K562 (cell line): ENCODE measurements around the gene PRPSAP1. TPM values are rescaled to one million over a fixed set of nuclear protein-coding genes. Genes with fewer than 3 reads are reported as not detected.

Source experiments
- ATAC-seq: fragments of 200-7000 bp; cut with Tn5 transposase; 3 replicates; pipeline ENCODE4 v1.9.1; 2020; ENCODE audit warnings: moderate library complexity
- BruUV-seq: library from RNA; stranded (reverse); fragments of 400-500 nt; replicated peaks from 2 replicates; lab custom pipeline; 2021; lab: Mats Ljungman, UMichigan
- CTCF ChIA-PET: fragments of 300-600 bp; formaldehyde crosslinking; extraction: SDS; loops from one replicate; lab custom pipeline; 2021; ENCODE audit warnings: low intra/inter-chr PET ratio; lab: Yijun Ruan, JAX
- POLR2A ChIA-PET: fragments of 300-600, 350-650 bp; sonication (Branson Sonifier 250); formaldehyde crosslinking; extraction: SDS; loops from one replicate; lab custom pipeline; 2021; ENCODE audit warnings: antibody characterized with exemption, inconsistent platforms; lab: Yijun Ruan, JAX
- DNase-seq, 4 experiments: peaks; one replicate each; pipeline versions ENCODE4 v3.0.0 to v3.0.0-alpha.2; 2011 to 2018; ENCODE audit warnings: low spot score in 3 of 4, mixed read lengths in 3 of 4; ENCODE audit errors: extremely low read depth in 1 of 4
- FAIRE-seq: peaks from 2 replicates; lab custom pipeline; 2011; peaks lifted over from hg19 to GRCh38; lab: Jason Lieb, UNC
- H2AFZ ChIP-seq: 2 replicates; pipeline ENCODE4 v1.6.0; 2011; ENCODE audit warnings: low read depth, low read length, control low read depth, inconsistent platforms
- H3K27ac ChIP-seq: fragments of 200-600 bp; 3 replicates; pipeline ENCODE4 v1.8.0; 2011; ENCODE audit warnings: low read depth, mild to moderate bottlenecking, control low read depth, inconsistent platforms, low read length, moderate library complexity, mixed read lengths; ENCODE audit errors: extremely low read depth
- H3K27me3 ChIP-seq, 2 experiments: fragments of 300-600 bp in 1 of 2; 2 replicates in 1 of 2; 3 replicates in 1 of 2; pipeline versions ENCODE4 v1.6.0 to v1.8.0; 2011; ENCODE audit warnings: inconsistent platforms in 2 of 2, low read length in 2 of 2, mild to moderate bottlenecking in 1 of 2, mixed read lengths in 1 of 2, moderate library complexity in 1 of 2; ENCODE audit not compliant: control insufficient read depth in 2 of 2, insufficient read depth in 2 of 2
- H3K36me3 ChIP-seq: fragments of 300-600 bp; 3 replicates; pipeline ENCODE4 v1.8.0; 2011; ENCODE audit warnings: mild to moderate bottlenecking, low read length, inconsistent platforms; ENCODE audit not compliant: control insufficient read depth, insufficient read depth
- H3K4me1 ChIP-seq, 2 experiments: fragments of 200-600 bp in 1 of 2; replicated peaks in 1 of 2; 2 replicates in 1 of 2; 3 replicates in 1 of 2; pipeline versions ENCODE4 v1.5.1 to v1.8.0; 2011; ENCODE audit warnings: inconsistent platforms in 2 of 2, low read length in 2 of 2, mild to moderate bottlenecking in 1 of 2, mixed read lengths in 1 of 2, moderate library complexity in 1 of 2; ENCODE audit not compliant: control insufficient read depth in 2 of 2, insufficient read depth in 2 of 2
- H3K4me2 ChIP-seq: 2 replicates; pipeline ENCODE4 v1.6.1; 2011; ENCODE audit warnings: low read length, control low read depth, inconsistent platforms, mixed read lengths; ENCODE audit not compliant: insufficient read depth
- H3K4me3 ChIP-seq: fragments of 200-600 bp; sonication (generic), shearing (Covaris generic); 2 replicates; pipeline ENCODE4 v1.5.1; 2016; ENCODE audit warnings: control low read depth, inconsistent platforms
- H3K79me2 ChIP-seq: fragments of 200-600 bp; 3 replicates; pipeline ENCODE4 v1.8.0; 2011; ENCODE audit warnings: low read length, inconsistent platforms; ENCODE audit not compliant: control insufficient read depth, insufficient read depth
- H3K9ac ChIP-seq, 2 experiments: 2 replicates each; pipeline versions ENCODE4 v1.6.0 to v1.6.1; 2011; ENCODE audit warnings: low read depth in 2 of 2, low read length in 2 of 2, control low read depth in 1 of 2, inconsistent platforms in 1 of 2, mild to moderate bottlenecking in 1 of 2, mixed read lengths in 1 of 2; ENCODE audit not compliant: insufficient read depth in 1 of 2
- H3K9me1 ChIP-seq: one replicate; pipeline ENCODE4 v1.6.0; 2011; ENCODE audit warnings: inconsistent platforms, mild to moderate bottlenecking, low read length, moderate library complexity; ENCODE audit not compliant: control insufficient read depth, insufficient read depth
- H3K9me3 ChIP-seq: replicated peaks from 2 replicates; pipeline ENCODE4 v1.5.1; 2011; ENCODE audit warnings: low read depth, low read length, inconsistent platforms; ENCODE audit not compliant: control insufficient read depth, insufficient read depth
- H4K20me1 ChIP-seq: replicated peaks from 2 replicates; pipeline ENCODE4 v1.6.1; 2011; ENCODE audit warnings: low read length, inconsistent platforms, mixed read lengths; ENCODE audit not compliant: control insufficient read depth, insufficient read depth
- ADNP ChIP-seq: fragments of 200-800 bp; sonication (Bioruptor generic); IDR thresholded peaks from 2 replicates; pipeline ENCODE4 v1.6.1; 2016; ENCODE audit warnings: missing genetic modification characterization, missing compliant biosample characterization
- E2F3 ChIP-seq: fragments of 250-450 bp; sonication (Bioruptor Pico); IDR thresholded peaks from 2 replicates; pipeline ENCODE4 v1.4.0; 2020; ENCODE audit warnings: mild to moderate bottlenecking
- ETV1 ChIP-seq: fragments of 450-650 bp; conservative IDR thresholded peaks from 2 replicates; pipeline ENCODE4 v1.6.1; 2016; ENCODE audit warnings: missing genetic modification characterization, control low read depth, low read depth, missing compliant biosample characterization
- GTF2B ChIP-seq: IDR thresholded peaks from 2 replicates; pipeline ENCODE4 v1.6.1; 2011; ENCODE audit not compliant: insufficient read length; ENCODE audit errors: extremely low read depth
- KHSRP ChIP-seq: fragments of 450-650 bp; IDR thresholded peaks from 2 replicates; pipeline ENCODE4 v1.6.1; 2017
- PCBP2 ChIP-seq: fragments of 200-400 bp; formaldehyde crosslinking; IDR thresholded peaks from 2 replicates; pipeline ENCODE4 v1.6.1; 2018; ENCODE audit warnings: low read length, low read depth, mild to moderate bottlenecking, moderate library complexity; ENCODE audit not compliant: poor library complexity, severe bottlenecking
- SRSF3 ChIP-seq: fragments of 200-400 bp; formaldehyde crosslinking; IDR thresholded peaks from 2 replicates; pipeline ENCODE4 v1.6.1; 2016; ENCODE audit warnings: mild to moderate bottlenecking, low read length, moderate library complexity; ENCODE audit not compliant: insufficient read depth
- TEAD2 ChIP-seq: fragments of 450-650 bp; IDR thresholded peaks from 2 replicates; pipeline ENCODE4 v1.6.1; 2016; ENCODE audit warnings: missing genetic modification characterization, control low read depth, missing compliant biosample characterization
- ZKSCAN1 ChIP-seq: fragments of 150-350 bp; IDR thresholded peaks from 2 replicates; pipeline ENCODE4 v1.6.1; 2016; ENCODE audit warnings: low read depth, low read length
- ZNF224 ChIP-seq: sonication (generic); formaldehyde crosslinking; IDR thresholded peaks from 2 replicates; pipeline ENCODE4 v1.8.0; 2022; ENCODE audit warnings: mild to moderate bottlenecking, missing genetic modification reagents
- ZNF551 ChIP-seq: fragments of 250-450 bp; sonication (Bioruptor Pico); IDR thresholded peaks from 2 replicates; pipeline ENCODE4 v1.5.0; 2021; ENCODE audit warnings: mild to moderate bottlenecking, moderate library complexity
- ZNF561 ChIP-seq: fragments of 450-650 bp; formaldehyde crosslinking; conservative IDR thresholded peaks from 2 replicates; pipeline ENCODE4 v1.4.0; 2020; ENCODE audit warnings: mild to moderate bottlenecking, moderate library complexity
- WGBS: fragments of 100-300 bp; shearing (Covaris generic); methylation state at CpG from one replicate; pipeline ENCODE4 v1.1.6; 2016; ENCODE audit warnings: low coverage, mixed read lengths; ENCODE audit not compliant: insufficient coverage; ENCODE audit errors: missing lambda C conversion rate; 5-methylcytosine and 5-hydroxymethylcytosine counted together
- in situ Hi-C: fragments of 300-500 bp; cut with MboI; formaldehyde crosslinking; loops from 4 replicates; pipeline ENCODE4 v1.15.0; 2018; ENCODE audit warnings: inconsistent platforms, mixed read lengths
- intact Hi-C: fragments of 100-400 bp; cut with micrococcal nuclease; formaldehyde crosslinking; loops from 2 replicates; pipeline ENCODE4 v1.14.2; 2022
- polyA plus RNA-seq, 8 experiments: library from polyadenylated mRNA; depleted of rRNA in 4 of 8; stranded (reverse) in 5 of 8; unstranded in 3 of 8; fragments of >200 nt; fragmentation: Nextera tagmentation in 2 of 8; fragmentation: Illumina TruSeq in 1 of 8; extraction: Ambion mirVana in 2 of 8; extraction: Trizol in 1 of 8; gene quantifications; 2 replicates each; pipeline versions ENCODE4 v1.2.1 to v1.2.3, GENCODE V29; 2011 to 2014; ENCODE audit warnings: inconsistent platforms in 1 of 8, missing spikeins in 1 of 8
- total RNA-seq, 7 experiments: library from RNA; depleted of rRNA in 6 of 7; stranded (reverse); fragments of >200 nt in 6 of 7; fragmentation: Illumina TruSeq in 2 of 7; extraction: Trizol in 2 of 7; gene quantifications; 2 replicates each; pipeline versions ENCODE4 v1.2.1 to v1.2.3, GENCODE V29; 2011 to 2021; ENCODE audit warnings: low replicate concordance in 1 of 7

The PRPSAP1 gene
- total and polyA plus RNA-seq, 9 of the 15 experiments (the other 6 are each of a cell fraction or from before 2014, with no cell fraction given): 21.9 to 77.1 (median 40.8) TPM

DNA sequence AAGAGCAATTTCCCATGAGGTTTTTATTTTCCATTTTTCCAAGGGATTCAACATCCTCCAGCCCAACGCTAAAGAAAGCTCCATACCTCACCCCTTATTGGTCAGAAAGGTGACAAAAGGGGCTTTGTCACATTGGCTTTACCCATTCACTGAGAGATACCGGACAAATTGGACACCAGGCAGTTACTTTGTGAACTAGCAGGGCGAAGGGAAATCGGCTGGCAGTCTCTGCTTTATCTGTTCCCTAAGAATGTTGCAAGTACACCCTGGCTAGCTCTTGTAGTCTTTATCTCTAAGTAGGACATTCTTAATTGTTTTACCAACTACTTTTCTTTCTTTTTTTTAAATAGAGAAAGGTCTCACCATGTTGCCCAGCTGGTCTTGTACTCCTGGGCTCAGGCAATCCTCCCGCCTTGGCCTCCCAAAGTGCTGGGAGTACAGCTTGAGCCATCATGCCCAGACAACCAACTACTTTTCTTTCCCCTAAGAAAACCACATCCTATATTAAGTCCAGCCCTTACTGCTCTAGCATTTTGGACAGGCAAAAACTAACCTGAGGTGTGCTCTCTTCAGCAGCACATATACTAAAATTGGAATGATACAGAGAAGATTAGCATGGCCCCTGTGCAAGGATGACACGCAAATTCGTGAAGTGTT, 16.8 kb downstream of the PRPSAP1 start:
- DNase-seq (no peak), ATAC-seq (no peak), FAIRE-seq (no peak)
- intact Hi-C loops: no loop called here
- Histone ChIP-seq H2AFZ (no peak overlapping the region), H3K27ac (no peak overlapping the region), H3K4me1 (no peaks in the 10 kb centered on the region; a peak in 1 of 5 replicates)
- in situ Hi-C loops: no loop called here
- TF ChIP-seq ZNF224 (CRISPR knock-in tag) (no peak), ZNF561 (CRISPR knock-in tag) (no peak), PCBP2 (no peak), KHSRP (no peak), GTF2B (no peak), E2F3 (CRISPR knock-in tag) (no peak), SRSF3 (no peak), ETV1 (no peak), ZNF551 (CRISPR knock-in tag) (no peak), ADNP (tag) (no peak), ZKSCAN1 (no peak), TEAD2 (tag) (no peak)
- TF ChIP-seq, all 486 proteins: peak for 0
- BruUV-seq: no TSS peak
- no peak overlapping the region for H3K9ac ChIP-seq
- CTCF ChIA-PET: no interaction called here
- H3K9me1 ChIP-seq: no peaks in the 10 kb centered on the region
- no peaks in the 10 kb centered on the region for H4K20me1 ChIP-seq
- H3K36me3 ChIP-seq: peaks cover 15% of the 10 kb centered on the region; the same call in 1 of the 3 replicates
- POLR2A ChIA-PET: interaction anchor here (1.5 to 1.9 kb wide), 2 partner anchors 10 to 16 kb away, joined by 4 to 6 read pairs; partner anchors contain the start of gene PRPSAP1
- no peaks in the 10 kb centered on the region for H3K27me3 ChIP-seq
- no peak overlapping the region for H3K4me2 ChIP-seq
- H3K79me2 ChIP-seq: peaks cover 3% of the 10 kb centered on the region; the same call in 1 of the 3 replicates
- H3K4me3 ChIP-seq: no peak overlapping the region
- no peaks in the 10 kb centered on the region for H3K9me3 ChIP-seq
- 86% methylated on average over 7 of the region's 7 CpGs for WGBS
